Activated CD4-positive, alpha-beta T cell treated with anti-CD3 and anti-CD28 coated beads for 1 hour (primary cell): ENCODE data around the gene ABHD6.
A peak's percentile ranks its signal among the peaks of the same experiment; 100 is the strongest.
"Not testable (repeated sequence)": the region's sequence is repeated elsewhere in the genome, so short reads cannot be mapped to it uniquely, and the experiment has no call there.

Source experiments
- DNase-seq: peaks from one replicate; pipeline ENCODE4 v3.0.0-alpha.2; 2020

ABHD6 gene

DNA sequence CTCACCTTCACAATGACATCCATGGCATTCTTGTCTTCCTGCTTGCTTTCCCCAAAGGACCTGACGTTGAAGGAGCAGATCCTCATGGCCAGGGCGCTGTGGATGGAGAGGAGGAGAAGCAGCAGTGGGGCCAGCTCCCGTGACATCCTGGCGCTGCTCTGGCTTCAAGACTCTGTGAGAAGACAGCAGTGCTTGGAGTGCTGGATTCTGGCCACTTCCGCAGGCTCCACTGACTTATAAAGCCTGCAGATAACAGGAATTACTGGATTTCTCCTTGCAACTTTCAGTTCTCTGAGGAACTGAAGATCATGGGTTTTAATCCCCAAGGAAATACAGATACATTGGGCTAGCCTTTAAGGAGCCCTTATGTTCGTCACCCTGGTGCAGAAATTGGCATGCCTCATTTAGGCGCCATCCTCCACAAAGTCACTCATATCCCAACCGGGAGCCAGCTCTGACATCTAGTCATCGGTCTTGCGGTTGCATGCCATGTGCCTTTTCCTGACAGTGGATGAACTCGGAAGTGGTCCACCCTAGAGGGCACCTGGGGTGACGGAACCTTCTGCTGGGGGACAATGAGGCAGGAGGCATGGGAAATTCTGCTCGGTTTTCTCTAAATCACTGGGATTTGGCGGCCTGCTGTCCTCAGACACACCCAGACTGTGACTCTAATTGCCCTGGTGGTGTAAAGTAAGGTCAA is 26.7 kb upstream of the ABHD6 start, which contains the start of gene DNASE1L3:
TSS of gene DNASE1L3 (minus strand) at position 212 of the 700 bp plus-strand sequence. CDS start at position 146, 66 bp downstream.
- DNase-seq = no peak

DNA sequence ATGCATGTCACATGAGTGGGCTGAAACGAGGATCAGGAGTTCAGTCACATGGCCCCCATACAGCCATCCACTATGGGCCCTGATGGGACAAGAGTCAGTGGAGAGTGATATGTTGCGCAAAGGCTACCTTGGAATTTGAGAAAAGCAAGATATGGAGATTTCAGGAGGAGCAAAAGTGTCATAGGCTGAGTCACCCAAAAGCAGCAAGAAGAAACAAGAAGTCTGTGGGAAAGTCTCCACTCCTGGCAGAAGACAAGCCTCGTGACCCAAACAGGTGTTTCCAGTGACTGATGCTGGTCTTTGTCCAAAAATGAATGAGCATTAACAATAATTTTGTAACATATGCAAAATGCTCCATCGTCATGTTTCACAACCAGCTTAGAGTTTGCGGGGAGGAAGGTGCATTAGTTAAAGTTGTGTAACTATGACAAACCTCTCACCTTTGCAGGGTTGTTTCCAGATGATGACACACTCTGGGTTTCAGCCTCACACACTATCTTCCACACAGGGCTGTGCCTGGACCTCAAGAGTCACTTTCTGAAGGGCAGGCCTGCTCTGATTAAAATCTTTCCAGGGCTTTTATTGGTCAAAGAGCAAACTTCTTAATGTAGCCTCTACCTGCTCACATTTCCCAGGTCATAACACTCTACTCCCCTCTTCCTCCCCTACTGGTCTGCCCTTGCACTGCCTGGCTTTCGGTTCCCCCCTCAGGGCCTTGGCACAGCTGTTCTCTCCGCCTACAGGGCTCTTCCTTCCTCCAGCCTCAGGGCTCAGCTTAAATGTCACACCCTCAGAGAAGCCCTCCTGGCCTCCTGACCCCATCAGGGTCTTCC is 22.9 kb upstream of the ABHD6 start:
- no peak for DNase-seq

DNA sequence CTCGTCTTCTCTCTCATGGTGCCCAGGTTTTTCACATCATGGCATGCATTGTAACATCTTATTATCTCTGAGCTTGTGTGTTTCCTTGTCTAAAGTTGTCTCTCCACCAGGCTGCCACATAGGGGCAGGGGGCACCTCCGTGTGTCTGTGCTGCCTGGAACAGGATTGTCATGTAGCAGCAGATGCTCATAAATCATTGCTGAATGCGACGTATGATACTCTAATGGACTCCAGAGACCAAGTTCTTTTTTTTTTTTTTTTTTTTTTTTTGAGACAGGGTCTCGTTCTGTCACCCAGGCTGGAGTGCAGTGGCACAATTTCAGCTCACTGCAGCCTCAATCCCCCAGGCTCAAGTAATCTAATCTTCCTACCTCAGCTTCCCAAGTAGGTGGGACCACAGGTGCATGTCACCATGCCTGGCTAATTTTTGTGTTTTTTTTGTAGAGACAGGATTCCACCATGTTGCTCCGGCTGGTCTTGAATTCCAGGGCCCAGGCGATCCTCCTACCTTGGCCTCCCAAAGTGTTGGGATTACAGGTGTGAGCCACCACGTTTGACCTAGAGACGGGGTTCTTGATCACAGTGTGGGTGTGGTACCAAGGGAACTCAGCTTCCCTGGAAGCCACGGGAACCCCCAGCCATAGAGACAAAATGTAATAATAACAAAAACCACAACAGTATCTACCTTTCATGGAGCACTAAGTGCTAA is 22.1 kb upstream of the ABHD6 start:
- no peak for DNase-seq

- no peak for DNase-seq
Observed at GRCh38 chr3:58216496-58217195, 20.9 kb upstream of the ABHD6 start.

GRCh38 chr3:58217209-58217811 is 20.3 kb upstream of the ABHD6 start:
- peak; percentile 28 for DNase-seq

DNA sequence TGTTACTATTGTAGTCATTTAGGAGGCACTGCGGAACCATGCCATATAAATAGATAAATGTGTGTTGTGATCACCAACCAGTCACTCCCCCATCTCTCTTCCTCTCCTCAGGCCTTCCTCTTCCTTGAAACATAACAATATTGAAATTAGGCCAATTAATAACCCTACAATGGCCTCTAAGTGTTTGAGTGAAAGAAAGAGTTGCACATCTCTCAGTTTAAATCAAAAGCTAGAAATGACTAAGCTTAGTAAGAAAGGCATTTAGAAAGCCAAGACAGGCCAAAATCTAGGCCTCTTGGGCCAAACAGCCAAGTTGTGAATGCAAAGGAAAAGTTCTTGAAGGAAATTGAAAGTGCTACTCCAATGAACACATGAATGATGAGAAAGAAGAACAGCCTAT is 18.7 kb upstream of the ABHD6 start:
- no peak for DNase-seq

DNA sequence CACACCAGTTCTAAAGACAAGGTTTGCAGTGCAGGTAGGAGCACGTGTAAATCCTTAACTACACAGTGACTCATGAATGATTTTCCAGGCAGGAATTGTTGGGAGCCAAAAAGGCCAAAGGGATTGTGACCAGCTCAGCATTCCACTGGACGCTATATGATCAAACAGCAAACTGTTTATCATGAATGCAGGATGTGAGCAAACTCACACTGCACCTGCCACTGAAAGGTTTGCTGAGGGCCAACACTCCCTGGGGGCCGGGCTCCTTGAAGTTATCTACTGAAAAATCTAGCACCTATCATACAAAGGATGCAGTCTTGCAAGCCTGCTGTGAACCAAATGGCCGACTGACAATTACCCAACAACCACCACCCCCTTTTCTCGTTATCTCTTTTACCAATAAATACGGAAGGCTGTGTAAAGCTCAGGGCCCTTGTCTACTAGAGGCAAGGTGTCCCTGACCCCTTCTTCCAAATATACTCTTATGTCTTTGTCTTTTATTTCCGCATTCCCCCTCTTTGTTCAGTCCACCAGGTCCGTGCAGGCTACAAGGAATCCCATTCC is 15.3 kb upstream of the ABHD6 start:
- no peak for DNase-seq

DNA sequence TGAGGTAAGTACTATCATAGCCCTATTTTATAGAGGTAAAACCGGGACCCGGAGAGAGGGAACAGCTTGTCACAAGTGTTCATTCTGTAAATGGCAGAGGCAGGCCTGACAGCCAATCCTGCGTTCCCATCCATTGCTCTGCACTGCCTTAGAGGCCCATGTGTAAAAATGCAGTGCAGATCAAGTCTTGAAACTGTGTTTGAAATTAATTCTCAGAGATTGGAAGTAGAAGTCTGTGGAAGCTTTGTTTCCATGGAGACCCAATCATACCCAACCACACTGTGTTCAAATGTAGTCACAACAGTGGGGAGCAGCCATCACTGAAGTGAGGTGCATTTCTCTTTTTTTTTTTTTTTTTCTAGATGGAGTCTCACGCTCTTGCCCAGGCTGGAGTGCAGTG is 13.7 kb upstream of the ABHD6 start:
- no peak for DNase-seq

GRCh38 chr3:58227933-58228332 is 9.7 kb upstream of the ABHD6 start:
- DNase-seq = not testable (repeated sequence)

DNA sequence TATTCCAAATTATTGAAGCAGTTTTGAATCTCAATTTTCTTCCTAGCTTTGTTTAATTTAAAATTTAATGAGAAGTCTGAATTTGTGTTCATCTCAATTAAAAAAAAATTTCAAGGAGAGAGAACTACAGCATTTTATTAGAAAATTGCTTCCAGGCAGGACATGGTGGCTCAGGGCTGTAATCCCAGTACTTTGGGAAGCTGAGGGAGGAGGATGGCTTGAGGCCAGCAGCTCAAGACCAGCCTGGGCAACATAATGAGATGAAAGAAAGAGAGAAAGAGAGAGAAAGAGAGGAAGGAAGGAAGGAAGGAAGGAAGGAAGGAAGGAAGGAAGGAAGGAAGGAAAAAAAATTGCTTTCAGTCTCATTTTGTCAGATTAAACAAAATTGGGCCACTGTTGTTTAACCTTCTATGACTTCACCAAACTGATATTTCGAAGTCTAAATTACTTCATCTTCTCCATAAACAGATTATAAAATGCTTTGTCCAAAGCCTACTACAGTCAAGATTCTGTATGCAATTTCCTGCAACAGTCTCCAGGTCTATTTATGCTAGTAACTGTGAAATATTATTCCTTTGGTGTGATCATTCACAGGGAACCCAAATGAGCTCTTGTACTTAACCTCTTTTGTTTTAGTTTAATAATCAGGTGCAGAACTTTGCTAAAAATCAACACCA is 6.6 kb upstream of the ABHD6 start:
- DNase-seq = no peak

GRCh38 chr3:58231666-58232065 is 5.9 kb upstream of the ABHD6 start:
- DNase-seq = no peak

- no peak for DNase-seq
Observed at GRCh38 chr3:58234516-58234931, 3.1 kb upstream of the ABHD6 start.

DNA sequence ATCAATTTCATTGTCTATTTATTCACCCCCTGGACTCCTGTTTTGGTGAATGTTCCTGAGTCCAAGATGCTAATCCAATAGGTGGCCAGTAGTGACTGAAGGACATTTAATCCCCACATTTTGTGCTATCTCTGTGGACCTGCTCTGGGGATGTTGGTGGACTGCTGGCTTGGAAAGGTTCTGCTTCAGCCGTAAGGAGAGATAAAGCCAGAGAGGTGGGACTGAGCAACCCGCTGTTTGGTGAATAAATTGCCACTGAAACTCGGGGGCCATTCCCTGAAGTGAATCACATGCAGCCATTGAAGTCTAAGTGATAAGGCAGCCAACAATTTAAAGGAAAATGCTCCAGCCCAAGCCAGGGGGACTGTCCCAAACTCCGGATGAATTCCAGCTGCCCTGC is 1.6 kb upstream of the ABHD6 start:
- DNase-seq = no peak

DNA sequence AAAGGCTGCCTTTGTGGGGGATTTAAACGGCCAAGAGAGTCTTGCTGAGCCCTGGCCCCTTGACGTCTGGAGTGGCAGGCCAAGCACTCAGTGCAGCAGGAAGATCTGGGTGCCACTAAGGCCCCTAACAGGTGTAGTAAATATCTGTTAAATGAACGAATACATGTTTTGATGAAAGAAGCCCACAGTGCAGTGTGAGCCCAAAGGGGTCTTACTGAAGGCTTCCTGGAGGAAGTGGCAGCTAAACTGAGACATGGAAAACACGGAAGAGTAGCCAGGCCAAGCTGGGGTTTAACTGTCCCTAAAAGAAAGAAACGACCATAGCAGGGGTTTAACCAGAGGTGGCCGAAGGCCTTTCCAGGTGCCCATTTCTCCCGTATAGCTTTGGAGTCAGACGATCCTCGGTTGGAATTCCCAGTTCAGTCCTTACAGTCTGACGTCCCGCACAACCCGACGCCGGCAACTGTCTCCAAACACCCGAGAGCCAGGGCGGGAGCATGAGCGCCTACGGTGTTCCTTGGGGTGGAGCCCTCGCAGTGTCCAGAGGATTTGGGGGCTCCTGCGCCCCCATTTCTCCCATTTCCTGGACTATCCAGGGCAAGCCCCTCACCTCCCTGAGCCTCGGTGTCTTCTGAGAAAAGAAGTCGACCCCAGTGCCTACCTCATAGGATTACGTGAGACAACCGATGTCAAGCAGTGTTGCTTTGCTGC is 910 bp upstream of the ABHD6 start:
- no peak for DNase-seq

- DNase-seq = peak; percentile 52
Observed at GRCh38 chr3:58237941-58238681, 519 bp downstream of the ABHD6 start.

GRCh38 chr3:58238830-58239229 is 1.2 kb downstream of the ABHD6 start:
- no peak for DNase-seq

DNA sequence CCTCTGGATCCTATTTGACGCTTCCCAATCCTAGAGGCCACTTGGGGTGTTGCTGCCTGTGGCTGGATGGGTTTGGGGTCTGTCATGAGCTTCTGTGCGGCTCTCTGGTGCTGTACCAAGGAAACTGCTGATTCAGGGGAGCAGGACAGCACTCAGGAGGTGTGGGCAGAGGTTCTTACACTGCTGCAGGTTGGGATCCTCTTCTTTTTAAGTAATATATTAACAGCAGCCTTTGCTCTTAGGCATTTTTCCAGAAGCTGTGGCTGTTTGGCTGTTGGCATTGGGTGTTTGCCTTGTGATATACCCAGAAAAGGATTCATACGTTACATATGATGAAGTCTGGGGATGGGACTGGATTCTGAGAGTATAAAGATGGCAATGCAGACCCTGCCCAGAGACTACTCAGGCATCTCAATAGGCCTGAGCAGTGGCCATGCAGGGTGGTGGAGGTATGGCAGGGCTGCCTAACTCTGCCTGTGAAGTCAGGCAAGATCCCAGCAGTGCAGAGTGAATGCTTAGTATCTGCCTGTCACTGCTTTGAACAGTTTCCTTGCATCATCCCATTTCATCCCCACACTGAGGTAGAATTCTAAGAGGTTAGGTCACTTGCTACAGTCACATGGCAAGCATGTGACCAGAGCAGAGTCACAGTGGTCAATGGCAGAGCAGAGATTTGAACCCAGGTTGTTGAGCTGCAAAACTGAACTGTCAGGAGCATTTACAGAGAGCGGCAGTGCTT is 3.9 kb downstream of the ABHD6 start:
- DNase-seq = no peak

DNA sequence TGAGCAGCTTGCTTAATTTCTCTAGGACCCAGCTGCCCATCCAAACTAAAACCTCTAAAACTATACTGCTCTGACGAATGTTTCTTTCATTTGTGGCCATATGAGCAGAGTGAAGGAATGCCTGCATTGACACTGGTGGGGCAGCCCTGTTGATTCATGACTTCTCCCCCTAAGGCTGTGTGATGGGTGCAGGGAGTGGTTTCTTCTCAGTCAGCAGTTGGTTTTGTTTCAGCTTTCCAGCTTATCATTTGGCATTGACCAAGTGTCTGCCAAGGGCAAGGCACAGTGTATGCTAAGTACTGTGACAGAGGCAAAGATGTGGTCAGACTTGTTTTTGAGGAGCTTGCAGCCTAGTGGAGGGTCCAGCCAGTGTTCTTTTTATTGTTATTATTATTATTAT is 4.7 kb downstream of the ABHD6 start:
- DNase-seq = no peak

DNA sequence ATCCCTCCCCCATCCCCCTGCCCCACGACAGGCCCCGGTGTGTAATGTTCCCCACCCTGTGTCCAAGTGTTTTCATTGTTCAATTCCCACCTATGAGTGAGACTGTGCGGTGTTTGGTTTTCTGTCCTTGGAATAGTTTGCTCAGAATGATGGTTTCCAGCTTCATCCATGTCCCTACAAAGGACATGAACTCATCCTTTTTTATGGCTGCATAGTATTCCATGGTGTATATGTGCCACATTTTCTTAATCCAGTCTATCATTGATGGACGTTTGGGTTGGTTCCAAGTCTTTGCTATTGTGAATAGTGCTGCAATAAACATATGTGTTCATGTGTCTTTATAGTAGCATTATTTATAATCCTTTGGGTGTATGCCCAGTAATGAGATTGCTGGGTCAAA is 5.3 kb downstream of the ABHD6 start:
- not testable (repeated sequence) for DNase-seq
